Loucy (cell line): ENCODE data around the gene SLC26A1.

Experiments
- H2AFZ ChIP-seq: fragments of 200-600 bp; sonication (generic); 2 replicates; pipeline ENCODE4 v1.6.0; 2016; ENCODE audit warnings: antibody characterized with exemption, mild to moderate bottlenecking, low read length, moderate library complexity
- H3F3A ChIP-seq: fragments of 200-600 bp; 2 replicates; pipeline ENCODE4 v1.6.0; 2016; ENCODE audit warnings: antibody characterized with exemption, low read depth, mild to moderate bottlenecking
- H3K27me3 ChIP-seq: fragments of 200-600 bp; sonication (generic); 2 replicates; pipeline ENCODE4 v1.6.1; 2014; ENCODE audit warnings: low read length, mild to moderate bottlenecking; ENCODE audit not compliant: insufficient read depth, poor library complexity, severe bottlenecking
- H3K36me3 ChIP-seq: fragments of 200-600 bp; sonication (generic); 2 replicates; pipeline ENCODE4 v1.6.1; 2016; ENCODE audit warnings: low read length; ENCODE audit not compliant: insufficient read depth
- H3K4me1 ChIP-seq: fragments of 200-600 bp; sonication (generic); 2 replicates; pipeline ENCODE4 v1.5.1; 2014; ENCODE audit warnings: low read length, mild to moderate bottlenecking; ENCODE audit not compliant: insufficient read depth, poor library complexity, severe bottlenecking
- H3K4me2 ChIP-seq: fragments of 200-600 bp; sonication (generic); 2 replicates; pipeline ENCODE4 v1.6.0; 2014; ENCODE audit warnings: antibody characterized with exemption, low read length, low read depth, mild to moderate bottlenecking; ENCODE audit not compliant: poor library complexity, severe bottlenecking
- H3K4me3 ChIP-seq: fragments of 200-600 bp; sonication (generic); 2 replicates; pipeline ENCODE4 v1.5.1; 2014; ENCODE audit warnings: low read length, mild to moderate bottlenecking, mixed read lengths; ENCODE audit not compliant: poor library complexity, severe bottlenecking
- H3K79me2 ChIP-seq: fragments of 200-600 bp; sonication (generic); 2 replicates; pipeline ENCODE4 v1.6.1; 2014; ENCODE audit warnings: low read length; ENCODE audit not compliant: insufficient read depth
- H3K9ac ChIP-seq: fragments of 200-600 bp; sonication (generic); 2 replicates; pipeline ENCODE4 v1.6.0; 2014; ENCODE audit warnings: mild to moderate bottlenecking, low read depth, low read length, moderate library complexity; ENCODE audit not compliant: poor library complexity, severe bottlenecking
- H3K9me2 ChIP-seq: fragments of 200-600 bp; sonication (generic); replicated peaks from 2 replicates; pipeline ENCODE4 v1.6.1; 2016; ENCODE audit warnings: low read depth, low read length, mixed read lengths
- H3K9me3 ChIP-seq: fragments of 200-600 bp; sonication (generic); 2 replicates; pipeline ENCODE4 v1.6.1; 2014; ENCODE audit warnings: mild to moderate bottlenecking, antibody characterized with exemption, low read length, low read depth; ENCODE audit not compliant: insufficient read depth
- H4K20me1 ChIP-seq: fragments of 200-600 bp; sonication (generic); 2 replicates; pipeline ENCODE4 v1.6.0; 2014; ENCODE audit warnings: antibody characterized with exemption, low read length, mild to moderate bottlenecking; ENCODE audit not compliant: insufficient read depth, poor library complexity, severe bottlenecking
- EZH2phosphoT487 ChIP-seq: fragments of 200-600 bp; IDR thresholded peaks from 2 replicates; pipeline ENCODE4 v1.6.1; 2018; ENCODE audit warnings: antibody characterized with exemption, mild to moderate bottlenecking, moderate library complexity, borderline replicate concordance
- TF ChIP-seq, protein P1 (sequence below): fragments of 200-600 bp; sonication (generic); conservative IDR thresholded peaks from 2 replicates; pipeline ENCODE4 v1.5.1; 2014; ENCODE audit warnings: mild to moderate bottlenecking, antibody characterized with exemption, low read length

Gene SLC26A1

DNA sequence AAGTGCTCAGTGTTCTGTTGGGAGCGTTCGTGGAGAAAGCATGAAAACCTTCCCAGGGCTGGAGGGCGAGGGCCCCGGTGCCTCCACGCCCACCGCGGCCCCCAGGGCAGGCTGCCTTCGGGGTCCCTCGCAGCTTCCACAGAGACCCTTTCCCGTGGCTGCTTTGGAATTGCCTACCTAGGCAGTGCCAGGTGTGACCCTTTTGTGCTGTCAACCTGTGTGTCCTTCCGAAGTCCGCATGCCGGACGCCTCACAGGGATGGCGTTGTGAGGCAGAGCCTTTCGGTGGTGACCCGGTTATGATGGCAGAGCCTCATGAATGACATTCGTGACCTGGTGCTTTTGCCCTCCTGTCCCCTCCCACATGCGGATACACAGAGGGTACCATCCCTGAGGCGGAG lies 43.5 kb downstream of the SLC26A1 start:
- TF ChIP-seq, protein P1, sequence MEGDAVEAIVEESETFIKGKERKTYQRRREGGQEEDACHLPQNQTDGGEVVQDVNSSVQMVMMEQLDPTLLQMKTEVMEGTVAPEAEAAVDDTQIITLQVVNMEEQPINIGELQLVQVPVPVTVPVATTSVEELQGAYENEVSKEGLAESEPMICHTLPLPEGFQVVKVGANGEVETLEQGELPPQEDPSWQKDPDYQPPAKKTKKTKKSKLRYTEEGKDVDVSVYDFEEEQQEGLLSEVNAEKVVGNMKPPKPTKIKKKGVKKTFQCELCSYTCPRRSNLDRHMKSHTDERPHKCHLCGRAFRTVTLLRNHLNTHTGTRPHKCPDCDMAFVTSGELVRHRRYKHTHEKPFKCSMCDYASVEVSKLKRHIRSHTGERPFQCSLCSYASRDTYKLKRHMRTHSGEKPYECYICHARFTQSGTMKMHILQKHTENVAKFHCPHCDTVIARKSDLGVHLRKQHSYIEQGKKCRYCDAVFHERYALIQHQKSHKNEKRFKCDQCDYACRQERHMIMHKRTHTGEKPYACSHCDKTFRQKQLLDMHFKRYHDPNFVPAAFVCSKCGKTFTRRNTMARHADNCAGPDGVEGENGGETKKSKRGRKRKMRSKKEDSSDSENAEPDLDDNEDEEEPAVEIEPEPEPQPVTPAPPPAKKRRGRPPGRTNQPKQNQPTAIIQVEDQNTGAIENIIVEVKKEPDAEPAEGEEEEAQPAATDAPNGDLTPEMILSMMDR, result no peak
- no peak for TF ChIP-seq EZH2phosphoT487
- no peaks in the 10 kb centered on the region for H4K20me1 ChIP-seq
- no peak overlapping the region for H3K4me3 ChIP-seq
- H3K36me3 ChIP-seq, result no peaks in the 10 kb centered on the region
- no peaks in the 10 kb centered on the region for H3K79me2 ChIP-seq
- no peaks in the 10 kb centered on the region for H3K27me3 ChIP-seq
- H3K9ac ChIP-seq, result no peak overlapping the region
- no peaks in the 10 kb centered on the region for H3F3A ChIP-seq
- H3K4me2 ChIP-seq, result no peak overlapping the region
- no peaks in the 10 kb centered on the region for H3K9me3 ChIP-seq
- no peaks in the 10 kb centered on the region for H3K4me1 ChIP-seq
- H2AFZ ChIP-seq, result no peak overlapping the region
- H3K9me2 ChIP-seq, result no peaks in the 10 kb centered on the region

DNA sequence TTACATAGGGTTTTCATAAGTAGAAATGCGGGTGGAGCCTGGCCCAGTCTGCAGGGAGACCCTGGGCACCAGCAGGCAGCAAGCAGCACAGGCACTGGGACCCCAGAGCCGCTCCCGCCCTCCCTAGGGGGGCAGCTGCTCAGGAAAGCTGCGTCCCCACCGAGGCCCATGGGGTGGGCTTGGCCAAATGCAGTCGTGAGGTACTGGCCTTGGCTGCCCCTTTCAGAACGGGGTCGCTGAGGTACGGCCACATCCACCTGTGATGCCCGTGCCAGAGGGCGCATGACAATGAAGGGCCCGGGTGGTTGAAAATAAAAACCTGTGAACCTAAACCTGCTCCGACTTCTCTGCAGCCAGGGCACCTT lies 44.3 kb downstream of the SLC26A1 start:
- no peaks in the 10 kb centered on the region for H3F3A ChIP-seq
- no peak overlapping the region for H3K4me3 ChIP-seq
- no peaks in the 10 kb centered on the region for H3K9me2 ChIP-seq
- H3K27me3 ChIP-seq, result no peaks in the 10 kb centered on the region
- H3K4me2 ChIP-seq, result no peak overlapping the region
- no peaks in the 10 kb centered on the region for H3K4me1 ChIP-seq
- no peaks in the 10 kb centered on the region for H4K20me1 ChIP-seq
- no peak for TF ChIP-seq EZH2phosphoT487
- TF ChIP-seq, protein P1, result no peak
- no peak overlapping the region for H3K9ac ChIP-seq
- H3K79me2 ChIP-seq, result no peaks in the 10 kb centered on the region
- H2AFZ ChIP-seq, result no peak overlapping the region
- H3K9me3 ChIP-seq, result no peaks in the 10 kb centered on the region
- no peaks in the 10 kb centered on the region for H3K36me3 ChIP-seq

DNA sequence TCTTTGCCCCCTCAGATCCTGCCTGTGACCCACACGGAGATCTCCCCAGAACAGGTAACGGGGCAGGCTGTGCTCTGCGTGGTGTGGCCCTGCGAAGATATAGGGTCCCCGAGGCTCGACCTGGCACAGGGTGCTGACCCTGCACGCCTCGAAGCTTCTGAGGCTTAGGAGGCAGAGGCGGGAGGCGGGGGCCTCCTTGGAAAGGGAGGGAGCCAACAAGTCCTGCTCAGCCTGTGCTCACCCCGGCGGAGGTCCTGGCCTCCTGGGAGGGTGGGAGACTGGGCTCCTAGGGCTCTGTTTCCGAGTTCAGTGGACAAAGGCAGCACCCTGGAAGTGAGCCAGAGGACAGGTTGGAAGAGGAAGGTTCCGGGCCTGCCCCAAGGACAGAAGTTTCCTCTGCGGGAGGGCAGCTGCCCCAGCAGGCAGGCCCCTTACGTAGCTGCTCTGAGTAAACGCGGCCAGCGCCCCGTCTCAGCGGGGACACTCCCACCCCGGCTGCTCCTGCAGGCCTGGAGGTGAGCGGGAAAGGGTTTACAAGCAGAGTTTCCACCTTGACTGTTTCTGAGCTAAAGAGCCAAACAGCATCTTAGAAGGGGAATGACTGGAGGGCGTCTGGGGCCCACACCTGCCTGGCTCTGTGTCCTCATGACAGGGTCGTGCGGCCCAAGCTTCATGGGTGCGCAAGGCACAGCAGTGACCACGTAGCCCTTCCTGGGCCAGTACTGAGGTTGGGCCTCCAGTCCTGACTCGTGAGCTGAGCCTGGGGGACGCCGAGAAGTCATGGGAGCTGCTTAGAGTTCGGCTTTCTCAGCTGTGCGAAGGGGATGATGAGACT lies 44.9 kb downstream of the SLC26A1 start:
- TF ChIP-seq, protein P1, result no peak
- no peak for TF ChIP-seq EZH2phosphoT487
- Histone ChIP-seq H3K4me2 (no peak overlapping the region), H3K9me2 (no peaks in the 10 kb centered on the region), H3K27me3 (no peaks in the 10 kb centered on the region), H3K9ac (no peak overlapping the region), H3K36me3 (no peaks in the 10 kb centered on the region), H3K9me3 (no peaks in the 10 kb centered on the region), H4K20me1 (no peaks in the 10 kb centered on the region), H2AFZ (no peak overlapping the region), H3K4me3 (no peak overlapping the region), H3F3A (no peaks in the 10 kb centered on the region), H3K4me1 (no peaks in the 10 kb centered on the region), H3K79me2 (no peaks in the 10 kb centered on the region)
